Keratinocyte (primary cell): ENCODE results near the gene RNF169.

Experiments used
- CTCF ChIP-seq, 3 experiments: IDR thresholded peaks in 1 of 3; conservative IDR thresholded peaks in 1 of 3; optimal IDR thresholded peaks in 1 of 3; 2 replicates in 2 of 3; 3 replicates in 1 of 3; pipeline versions ENCODE3 to v1.5.1; 2011; ENCODE audit warnings: low read length in 3 of 3, mild to moderate bottlenecking in 3 of 3, moderate library complexity in 2 of 3, control low read depth in 1 of 3, inconsistent platforms in 1 of 3; ENCODE audit not compliant: insufficient read depth in 2 of 3; ENCODE audit errors: extremely low read depth in 1 of 3
- EZH2 ChIP-seq: IDR thresholded peaks from one replicate; pipeline ENCODE4 v1.6.1; 2012; ENCODE audit warnings: inconsistent platforms, mild to moderate bottlenecking, low read length, moderate library complexity

GRCh38 chr11:74844865-74845264 lies 96.2 kb downstream of the RNF169 start:
- no peak for TF ChIP-seq EZH2
- TF ChIP-seq CTCF (optimal IDR thresholded peaks at IDR 0.05 in 1 of 3, IDR thresholded peaks at IDR 0.05 in 1 of 3, conservative IDR thresholded peaks at IDR 0.05 in 1 of 3; ENCODE audit: extremely low read depth in 1 of 3, insufficient read depth in 2 of 3, low read length in 3 of 3), result no peak
